ENCODE data around the gene DGLUCY.

- no peak for TF ChIP-seq CTCF (conservative IDR thresholded peaks at IDR 0.05; ENCODE audit: low read depth, low read length)
- TF ChIP-seq EZH2 (IDR thresholded peaks at IDR 0.05; ENCODE audit: borderline replicate concordance, low read depth, low read length, poor library complexity, severe bottlenecking): no peak
Observed at GRCh38 chr14:91159906-91160305, 46.0 kb downstream of the DGLUCY start.
